ENCODE measurements around the gene TRAM2.

TRAM2 gene

GRCh38 chr6:52587001-52587400 is 10.1 kb upstream of the TRAM2 start:
- no peak overlapping the region for H3K27ac ChIP-seq
- no peak for TF ChIP-seq CTCF (conservative IDR thresholded peaks at IDR 0.05)
- no peak for TF ChIP-seq ZFX (IDR thresholded peaks at IDR 0.05)

GRCh38 chr6:52584203-52584602 is 7.3 kb upstream of the TRAM2 start:
- H3K27ac ChIP-seq = no peak overlapping the region
- no peak for TF ChIP-seq CTCF (conservative IDR thresholded peaks at IDR 0.05)
- no peak for TF ChIP-seq ZFX (IDR thresholded peaks at IDR 0.05)

GRCh38 chr6:52582996-52583395 is 6.1 kb upstream of the TRAM2 start:
- H3K27ac ChIP-seq = no peak overlapping the region
- TF ChIP-seq ZFX (IDR thresholded peaks at IDR 0.05) (no peak), CTCF (conservative IDR thresholded peaks at IDR 0.05) (no peak)

- no peak overlapping the region for H3K27ac ChIP-seq
- TF ChIP-seq CTCF (conservative IDR thresholded peaks at IDR 0.05) (no peak), ZFX (IDR thresholded peaks at IDR 0.05) (no peak)
Measured at GRCh38 chr6:52582446-52582845, 5.6 kb upstream of the TRAM2 start.

- TF ChIP-seq CTCF (conservative IDR thresholded peaks at IDR 0.05) = no peak
- no peak for TF ChIP-seq ZFX (IDR thresholded peaks at IDR 0.05)
Measured at GRCh38 chr6:52580905-52581304, 4.0 kb upstream of the TRAM2 start.

GRCh38 chr6:52579006-52579660 is 2.3 kb upstream of the TRAM2 start:
- no peak overlapping the region for H3K27ac ChIP-seq
- TF ChIP-seq CTCF (conservative IDR thresholded peaks at IDR 0.05) (no peak), ZFX (IDR thresholded peaks at IDR 0.05) (no peak)

More at GRCh38 chr6:52580905-52581304, 4.0 kb upstream of the TRAM2 start:
- H3K27ac ChIP-seq = no peak overlapping the region

- TF ChIP-seq CTCF (conservative IDR thresholded peaks at IDR 0.05) = no peak
- no peak for TF ChIP-seq ZFX (IDR thresholded peaks at IDR 0.05)
- H3K27ac ChIP-seq = peak overlapping the region; percentile 98
Measured at GRCh38 chr6:52577778-52578463, 1.1 kb upstream of the TRAM2 start.
